GM21529 (cell line): ENCODE data around the gene EYA2.

ENCODE experiments used
- ATAC-seq: cut with Tn5 transposase; IDR thresholded peaks from one replicate; pipeline ENCODE4 v1.9.1; 2021; ENCODE audit not compliant: unreplicated experiment

Gene EYA2

DNA sequence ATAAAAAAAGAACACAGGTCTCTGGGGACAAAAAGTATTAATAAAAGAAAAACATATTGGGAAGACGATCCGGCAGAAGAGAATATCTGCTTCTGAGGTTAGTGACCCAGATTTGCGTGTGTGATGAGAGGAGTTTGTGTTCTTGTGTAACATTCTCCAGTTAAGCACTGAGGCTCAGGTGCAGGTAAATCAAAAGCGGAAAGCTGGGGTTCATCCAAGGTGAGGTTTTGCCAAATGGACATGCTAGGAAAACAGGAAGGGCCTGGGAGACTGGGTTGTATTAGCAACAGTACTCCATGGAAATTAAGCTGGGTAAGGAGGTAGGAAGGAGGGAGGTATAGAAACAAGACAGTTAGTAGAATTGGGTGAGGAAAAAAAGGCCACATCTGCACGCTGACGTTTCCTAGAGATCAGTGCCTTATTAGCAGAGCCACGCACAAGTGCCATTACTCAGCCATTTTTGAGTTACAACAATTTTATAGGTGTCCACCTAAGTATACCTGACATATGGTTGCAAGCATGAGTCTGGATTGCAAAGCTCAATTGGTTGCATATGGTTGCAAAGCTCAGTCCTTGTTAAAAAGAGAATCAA lies 322.3 kb downstream of the EYA2 start:
- ATAC-seq, result no peak

DNA sequence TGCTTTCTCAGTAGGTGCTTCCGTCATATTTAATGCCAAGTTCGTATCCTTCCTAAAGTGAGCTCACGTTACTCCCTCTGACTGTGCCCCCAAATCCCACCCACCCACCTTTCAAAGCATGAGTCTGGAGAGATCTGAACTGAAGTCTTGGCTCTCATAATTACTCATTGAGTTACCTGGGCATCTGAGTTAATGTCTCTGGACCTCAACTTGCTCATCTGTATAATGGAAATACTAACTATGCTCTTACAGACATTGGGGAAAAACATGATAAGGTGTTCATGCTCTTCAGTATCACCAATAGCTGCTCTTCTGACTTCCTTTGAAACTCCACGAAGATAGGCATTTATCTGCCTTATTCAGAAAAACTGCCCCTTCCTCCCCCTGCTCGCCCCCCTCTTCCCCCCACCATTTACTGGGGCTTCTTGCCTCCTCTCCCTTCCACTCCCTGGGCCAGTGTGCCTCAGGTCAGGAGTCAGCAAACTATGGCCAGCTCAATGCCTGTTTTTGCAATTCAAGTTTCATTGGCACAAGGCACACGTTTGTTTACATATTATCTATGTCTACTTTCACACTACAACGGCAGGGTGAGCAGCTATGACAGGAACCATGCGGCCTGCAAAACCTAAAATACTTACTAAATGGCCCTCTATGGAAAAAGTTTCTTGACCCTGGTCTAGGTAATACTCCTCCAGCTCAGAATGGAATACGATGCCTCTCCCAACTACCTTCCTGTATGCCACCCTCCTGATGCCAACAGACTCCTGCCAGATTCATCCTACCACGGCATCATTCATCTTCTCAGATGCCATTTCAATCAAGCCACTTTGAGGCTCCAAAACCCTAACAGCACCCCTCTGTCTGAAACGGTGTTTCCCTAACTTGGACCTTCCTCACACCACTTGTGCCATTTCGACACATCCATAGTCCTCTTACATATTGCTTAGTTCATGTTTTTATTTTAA lies 323.1 kb downstream of the EYA2 start:
- ATAC-seq, result no peak

DNA sequence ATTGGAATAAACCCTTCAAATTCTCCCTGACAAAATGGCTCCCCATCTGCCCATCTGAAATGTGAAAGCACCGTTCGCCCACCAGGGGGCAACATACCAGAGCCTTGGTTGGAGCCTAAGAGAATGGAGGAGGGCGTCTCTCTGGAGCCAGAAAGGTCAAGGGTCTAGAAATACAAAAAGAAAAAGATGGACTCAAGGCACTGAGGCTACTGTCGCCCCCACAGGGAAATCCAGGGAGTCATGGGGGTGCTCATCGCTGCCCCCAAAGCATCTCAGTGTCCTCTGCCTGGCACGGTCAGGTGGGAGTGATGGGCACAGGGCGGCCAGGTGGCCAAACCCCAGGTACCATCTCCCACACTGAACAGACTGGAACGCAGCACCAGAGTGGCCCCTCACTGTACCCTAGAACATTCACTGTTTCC lies 325.5 kb downstream of the EYA2 start:
- no peak for ATAC-seq

DNA sequence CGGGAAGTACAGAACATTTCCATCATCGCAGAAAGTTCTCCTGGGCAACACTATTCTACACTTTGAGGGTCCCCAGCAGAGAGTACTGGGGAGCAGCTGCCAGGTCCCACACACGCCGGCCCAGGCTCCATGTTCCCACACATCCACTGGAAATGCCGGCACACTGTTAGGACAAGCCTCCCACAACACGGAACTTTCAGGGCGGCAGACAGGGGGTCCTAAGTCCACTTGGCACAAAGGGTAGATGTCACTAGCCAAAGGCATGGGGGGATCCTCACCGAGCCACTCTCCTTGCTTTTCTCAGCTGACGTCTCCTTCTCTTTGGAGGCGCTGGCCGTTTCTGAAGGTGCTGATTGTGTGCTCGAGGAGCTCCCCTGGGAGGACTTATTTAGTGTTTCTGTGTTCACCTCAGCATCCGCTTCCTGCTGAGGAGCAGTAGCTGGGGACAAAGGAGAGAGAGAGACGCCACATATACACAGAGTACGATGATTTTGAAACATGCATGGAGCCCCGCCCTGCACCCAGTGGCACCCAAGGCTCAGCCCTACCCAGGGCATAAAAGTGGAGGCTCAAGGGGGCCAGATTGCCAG lies 326.5 kb downstream of the EYA2 start:
- ATAC-seq, result no peak

DNA sequence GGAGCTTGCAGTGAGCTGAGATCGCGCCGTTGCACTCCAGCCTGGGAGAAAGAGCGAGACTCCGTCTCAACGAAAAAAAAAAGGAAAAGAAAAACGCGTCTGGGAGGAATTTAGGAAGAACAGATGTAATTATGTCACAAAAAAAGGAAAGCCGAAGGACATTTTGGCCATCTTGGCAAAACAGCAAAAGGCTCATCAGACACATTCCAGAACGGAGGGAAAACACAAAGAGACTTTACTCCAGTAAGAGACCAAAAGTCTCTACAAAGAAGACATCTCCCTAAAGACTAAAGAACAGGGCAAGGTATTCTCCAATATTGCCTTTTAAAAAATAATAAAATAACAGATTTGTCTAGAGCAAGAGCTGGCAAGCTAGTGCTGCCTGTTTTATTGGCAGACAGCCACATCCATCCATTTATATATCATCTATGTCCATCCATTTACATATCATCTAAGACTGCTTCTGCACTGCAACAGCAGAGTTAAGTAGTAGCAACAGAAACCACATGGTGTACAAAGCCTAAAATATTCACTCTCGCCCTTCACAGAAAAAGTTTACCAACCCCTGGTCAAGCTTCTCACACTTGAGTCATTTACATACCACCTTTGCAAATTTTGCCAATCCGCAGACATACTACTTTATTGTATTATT lies 328.0 kb downstream of the EYA2 start:
- ATAC-seq, result no peak

DNA sequence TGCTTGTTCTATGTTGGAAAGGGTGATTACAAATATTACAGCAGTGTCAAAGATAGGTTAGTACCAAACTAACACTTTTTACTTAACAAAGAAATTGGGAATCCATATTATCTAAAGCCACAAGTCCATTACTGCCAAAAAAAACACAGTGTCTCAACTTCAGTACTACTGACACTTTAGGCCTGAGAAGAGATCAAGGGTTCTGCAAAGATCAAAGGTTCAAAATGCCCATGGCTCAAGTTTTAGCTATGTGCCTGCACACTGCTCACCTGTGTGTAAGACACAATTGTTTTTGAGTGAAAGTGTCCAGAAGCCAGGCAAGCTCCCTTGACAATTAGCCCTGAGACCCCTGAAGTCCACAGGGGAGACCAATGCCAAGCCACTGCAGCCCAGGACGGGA lies 329.3 kb downstream of the EYA2 start:
- ATAC-seq, result no peak

DNA sequence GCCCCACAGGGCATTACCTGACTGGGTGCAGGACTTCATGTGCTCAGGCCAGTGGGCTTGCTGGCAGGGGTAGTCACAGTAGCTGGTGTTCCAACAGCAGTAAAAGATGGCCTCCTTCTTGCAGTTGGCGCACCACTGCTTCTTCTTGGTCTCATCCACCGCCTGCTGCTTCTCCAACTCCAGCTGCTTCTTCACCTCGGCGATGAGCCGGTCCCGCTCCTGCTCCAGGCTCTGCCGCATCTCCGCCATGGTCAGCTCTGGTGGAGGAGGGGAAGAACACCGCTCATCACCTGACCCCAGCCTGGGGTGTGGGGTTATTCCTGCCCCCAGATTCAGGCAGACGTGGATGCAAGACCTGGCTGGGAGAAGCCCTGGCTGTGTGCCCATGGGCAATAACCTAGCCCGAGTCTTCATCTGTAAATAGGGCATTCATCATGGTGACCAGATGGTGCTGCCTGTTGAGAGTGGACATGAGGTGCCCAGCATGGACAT lies 329.7 kb downstream of the EYA2 start:
- no peak for ATAC-seq

DNA sequence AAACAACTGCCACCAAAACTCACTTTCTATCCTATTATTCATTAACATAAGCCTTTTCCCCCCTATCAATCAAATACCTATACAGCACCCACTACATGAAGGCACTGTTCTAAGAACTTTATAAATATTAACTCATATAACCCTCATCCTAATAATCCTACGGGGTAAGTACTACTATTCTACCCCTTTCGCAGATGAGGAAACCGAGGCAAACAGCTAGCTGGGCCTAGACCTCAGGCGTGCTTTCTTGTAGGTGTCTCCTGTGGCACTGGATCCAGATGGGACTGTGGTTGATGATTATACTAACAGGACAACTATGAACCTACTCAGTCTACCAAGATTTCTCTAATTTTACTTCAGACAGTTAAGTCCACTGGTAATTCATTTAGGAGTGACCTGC lies 330.2 kb downstream of the EYA2 start:
- ATAC-seq, result no peak

DNA sequence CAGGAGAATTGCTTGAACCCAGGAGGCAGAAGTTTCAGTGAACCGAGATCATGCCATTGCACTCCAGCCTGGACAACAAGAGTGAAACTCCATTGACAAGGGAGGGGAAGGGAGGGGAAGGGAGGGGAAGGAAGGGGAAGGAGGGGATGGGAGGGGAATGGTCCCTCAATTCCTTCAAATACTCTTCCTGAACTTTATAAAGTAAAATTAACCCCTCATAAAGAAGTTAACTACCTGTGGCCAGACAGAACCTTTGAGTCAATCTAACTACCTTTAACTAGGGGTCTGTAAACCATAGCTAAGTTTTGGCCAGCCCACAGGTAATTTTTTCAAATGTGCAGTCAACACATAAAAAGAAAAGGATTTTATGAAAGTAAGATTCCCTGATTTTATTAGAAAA lies 330.8 kb downstream of the EYA2 start:
- ATAC-seq, result no peak

DNA sequence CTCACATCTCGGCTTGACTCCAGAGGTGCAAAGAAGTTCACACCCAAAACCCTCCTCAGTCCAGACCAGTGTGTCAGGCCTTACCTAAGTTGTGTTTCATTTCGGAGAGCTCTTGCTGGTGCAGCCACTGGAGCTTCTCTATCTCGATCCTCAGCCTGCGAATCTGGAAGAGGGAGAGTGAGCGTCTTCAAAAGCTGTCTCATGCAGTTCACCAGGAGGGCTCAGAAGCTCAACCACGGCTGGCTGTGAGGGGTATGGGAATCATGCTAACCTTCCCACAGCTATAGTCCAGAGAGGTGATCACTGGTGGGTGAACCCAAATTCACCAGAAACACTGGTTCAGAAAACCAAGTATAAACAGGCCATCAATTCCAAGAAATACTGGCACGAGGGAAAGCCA lies 332.5 kb downstream of the EYA2 start:
- no peak for ATAC-seq

DNA sequence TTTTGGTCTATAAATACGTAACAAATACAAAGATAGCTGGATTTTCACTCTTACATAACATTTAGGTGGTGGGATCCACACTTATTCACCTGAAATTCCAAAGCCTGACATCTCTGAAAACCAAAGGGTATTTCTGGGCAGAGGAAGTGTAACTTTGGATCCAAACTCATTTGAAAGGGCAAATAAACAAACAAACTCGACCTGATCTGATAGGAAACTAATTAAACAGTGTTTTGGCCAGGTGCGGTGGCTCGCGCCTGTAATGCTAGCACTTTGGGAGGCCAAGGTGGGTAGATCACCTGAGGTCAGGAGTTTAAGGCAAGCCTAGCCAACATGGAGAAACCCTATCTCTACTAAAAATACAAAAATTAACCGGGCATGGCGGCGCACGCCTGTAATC lies 332.9 kb downstream of the EYA2 start:
- ATAC-seq, result no peak

DNA sequence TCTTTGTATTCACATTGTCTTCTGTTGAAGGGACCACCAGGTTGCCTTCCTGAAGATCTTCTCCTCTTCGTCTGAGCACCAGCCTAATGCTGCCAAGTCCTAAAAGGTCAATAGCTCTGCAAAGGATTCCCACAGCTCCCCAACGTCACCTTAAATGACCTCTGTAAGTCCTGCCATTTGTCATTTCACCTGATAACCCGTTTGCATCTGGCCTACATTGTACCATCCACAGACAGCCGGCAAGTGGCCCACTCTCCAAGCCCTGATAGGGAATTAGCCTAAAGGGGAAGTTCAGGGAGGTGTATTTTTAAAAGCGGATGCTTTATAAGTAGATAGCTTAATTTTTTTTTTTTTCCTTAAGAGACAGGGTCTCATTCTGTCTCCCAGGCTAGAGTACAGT lies 334.0 kb downstream of the EYA2 start:
- no peak for ATAC-seq

DNA sequence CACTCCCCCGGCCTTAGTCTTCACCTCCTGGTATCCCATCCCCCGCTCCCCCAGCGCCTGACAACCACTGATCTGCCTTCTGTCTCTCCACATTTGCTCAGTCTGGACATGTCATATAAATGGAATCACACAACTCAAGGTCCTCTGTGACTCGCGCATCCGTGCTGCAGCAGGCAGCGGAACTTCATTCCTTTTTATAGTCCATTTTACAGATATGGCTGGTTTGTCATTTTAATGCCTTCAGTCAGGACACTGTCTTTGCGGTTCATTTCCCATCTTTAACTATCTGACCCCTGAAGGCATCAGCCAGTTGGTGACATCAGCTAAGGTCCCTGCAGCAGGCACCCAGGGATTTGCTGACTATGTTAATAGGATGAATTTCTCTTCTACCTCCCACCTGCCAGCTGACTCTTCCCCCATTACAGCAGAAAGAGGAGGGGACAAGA lies 336.2 kb downstream of the EYA2 start:
- no peak for ATAC-seq

DNA sequence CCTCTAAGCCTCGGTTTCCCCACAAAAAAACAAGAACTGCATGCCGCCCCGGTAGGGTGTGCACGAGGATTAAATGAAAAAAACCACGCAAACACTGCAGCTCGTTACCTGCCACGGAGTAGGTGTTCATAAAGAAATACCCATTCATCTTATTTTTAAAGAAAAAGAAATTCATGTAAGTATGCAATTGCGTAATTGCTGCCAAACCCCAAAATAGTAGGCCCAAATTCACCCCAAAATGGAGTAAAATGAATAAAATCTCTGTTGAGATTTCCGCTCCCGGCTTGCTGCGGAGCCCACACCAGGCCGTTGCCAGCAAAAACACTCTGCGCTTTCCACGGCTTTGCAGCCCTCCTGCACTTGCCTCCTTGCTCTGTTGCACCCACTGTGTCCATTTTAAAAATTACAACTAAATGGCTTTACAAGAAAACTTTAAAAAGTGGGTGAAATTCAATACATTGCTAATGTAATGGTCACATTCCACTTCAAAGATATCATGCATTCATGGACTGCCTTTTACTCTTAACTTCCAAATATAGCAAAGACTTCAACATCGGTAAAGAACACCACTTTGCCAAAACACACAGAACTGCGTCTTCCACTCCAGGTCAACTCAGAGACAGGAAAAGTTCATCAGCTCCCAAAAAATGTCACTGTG lies 336.9 kb downstream of the EYA2 start:
- ATAC-seq, result no peak

DNA sequence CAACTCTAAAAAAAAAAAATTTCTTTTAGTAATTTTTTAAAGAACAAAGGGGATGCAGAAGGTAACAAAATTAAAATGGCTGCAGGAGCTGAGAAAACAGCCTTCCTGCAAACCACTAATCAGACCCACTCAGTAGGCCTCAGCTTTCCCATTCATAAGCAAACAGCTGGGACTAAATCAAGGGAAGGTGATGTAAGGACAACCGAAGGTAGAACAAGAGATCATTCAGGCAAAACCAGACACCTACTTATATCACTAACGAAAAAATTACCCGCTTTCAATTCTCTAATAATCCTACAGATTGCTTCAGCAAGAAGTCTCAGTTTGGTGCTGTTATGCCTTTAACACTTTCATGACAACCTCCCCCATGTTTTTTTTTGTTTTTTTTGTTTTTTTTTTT lies 337.9 kb downstream of the EYA2 start:
- ATAC-seq, result no peak

DNA sequence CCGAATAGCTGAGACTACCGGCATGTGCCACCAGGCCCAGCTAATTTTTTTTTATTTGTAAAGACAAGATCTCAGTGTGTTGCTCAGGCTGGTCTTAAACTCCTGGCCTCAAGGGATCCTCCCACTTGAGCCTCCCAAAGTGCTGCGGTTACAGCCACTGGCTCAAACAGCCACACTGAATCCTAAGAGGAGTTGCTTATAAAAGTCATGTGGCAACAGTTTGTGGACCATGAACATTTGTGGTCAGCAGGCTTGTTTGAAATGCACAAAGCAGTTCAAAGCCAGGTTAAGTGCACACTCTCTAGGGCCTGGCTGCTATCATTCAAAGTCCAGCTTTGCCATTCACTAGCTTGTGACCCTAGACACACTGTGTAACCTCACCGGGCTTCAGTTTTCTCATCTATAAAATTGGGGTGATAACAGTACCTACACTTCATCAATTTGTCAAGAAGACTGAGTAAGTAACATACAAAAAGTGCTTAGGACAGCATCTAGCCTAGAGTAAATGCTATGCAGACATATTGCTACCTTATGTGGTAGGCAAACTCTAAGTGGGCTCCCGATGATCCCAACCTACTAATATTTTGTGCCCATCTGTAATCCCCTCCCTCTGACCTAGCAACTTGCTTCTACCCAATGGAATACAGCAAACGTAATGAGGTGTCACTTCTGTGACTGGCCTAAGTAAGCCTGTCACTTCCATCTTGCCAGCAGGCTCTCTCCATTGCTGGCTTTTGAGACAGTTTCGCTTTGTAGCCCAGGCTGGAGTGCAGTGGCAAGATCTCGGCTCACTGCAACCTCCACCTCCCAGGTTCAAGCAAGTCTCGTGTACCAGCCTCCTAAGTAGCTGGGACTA lies 338.9 kb downstream of the EYA2 start:
- ATAC-seq, result no peak

DNA sequence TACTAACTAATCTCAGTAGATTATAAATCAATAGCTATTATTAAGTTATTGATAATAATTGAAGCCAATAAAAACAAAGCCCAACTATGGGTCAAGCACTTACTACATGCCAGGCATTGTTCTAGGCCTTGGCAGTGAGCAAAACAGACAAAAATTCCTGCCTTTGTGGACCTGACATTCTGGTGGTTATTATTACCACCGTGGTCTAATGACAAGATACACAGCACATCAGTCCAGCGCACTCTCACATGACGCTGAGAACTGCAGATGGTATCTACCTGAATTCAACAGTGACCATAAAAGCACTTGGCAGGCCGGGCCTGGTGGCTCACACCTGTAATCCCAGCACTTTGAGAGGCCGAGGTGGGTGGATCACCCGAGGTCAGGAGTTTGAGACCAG lies 340.5 kb downstream of the EYA2 start:
- ATAC-seq, result no peak

DNA sequence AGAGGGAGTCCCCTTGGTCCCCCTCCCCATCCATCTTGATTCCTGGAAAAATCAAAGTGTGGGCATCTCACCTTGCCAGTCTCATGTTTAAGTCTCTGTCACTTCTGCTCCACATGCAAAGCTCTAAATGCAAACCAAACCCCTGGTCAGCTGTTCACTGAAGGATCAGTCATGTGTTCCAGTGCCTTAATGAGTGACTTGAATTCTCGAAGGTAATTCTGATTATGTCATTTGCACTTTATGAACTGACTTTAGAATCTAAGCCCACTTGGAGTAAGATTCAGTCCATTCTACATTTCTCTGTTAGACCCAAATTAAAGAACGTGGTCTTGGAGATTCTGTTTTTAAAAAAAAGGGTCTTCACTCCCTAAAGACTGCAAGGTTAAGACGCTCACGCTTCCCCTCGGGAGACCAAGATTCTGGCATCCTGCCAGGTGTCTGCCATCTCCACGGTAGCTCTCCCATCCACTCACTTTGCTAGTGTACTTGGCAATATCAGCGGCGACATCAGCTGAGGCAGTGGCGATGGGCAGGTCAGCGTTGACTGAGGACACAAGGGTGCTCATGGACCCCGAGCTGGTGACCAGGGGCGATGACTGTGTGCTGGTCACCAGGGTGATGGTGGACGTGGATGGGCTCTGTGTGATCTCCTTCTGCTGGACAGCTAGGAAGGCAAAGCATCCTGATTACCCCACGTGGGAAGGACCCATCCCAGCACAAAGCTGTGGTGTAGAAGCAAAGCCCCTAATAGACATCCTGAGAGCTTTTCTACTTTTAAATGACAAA lies 341.4 kb downstream of the EYA2 start:
- no peak for ATAC-seq

DNA sequence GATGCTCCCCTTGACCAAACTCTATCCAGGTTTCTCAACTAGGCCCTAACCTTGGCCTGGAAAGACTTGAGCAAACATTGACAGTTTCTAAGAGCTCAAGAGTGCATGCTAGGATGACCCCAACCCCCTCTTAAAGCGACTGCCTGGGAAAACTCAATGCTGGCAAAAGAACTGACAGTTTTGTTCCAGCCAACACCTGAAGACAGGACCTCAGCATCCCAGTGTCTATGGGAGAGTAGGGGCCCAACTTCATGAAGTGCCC lies 341.9 kb downstream of the EYA2 start:
- no peak for ATAC-seq
